AG04449 (cell line): ENCODE measurements around the gene TNPO1.

Source experiments
- CTCF ChIA-PET: fragments of 350-600 bp; formaldehyde crosslinking; extraction: SDS; loops from one replicate; lab custom pipeline; 2021; ENCODE audit warnings: antibody characterized with exemption; lab: Yijun Ruan, JAX
- POLR2A ChIA-PET: fragments of 400-600, 350-600 bp; formaldehyde crosslinking; extraction: SDS; loops from one replicate; lab custom pipeline; 2020; ENCODE audit warnings: antibody characterized with exemption, inconsistent platforms; lab: Yijun Ruan, JAX
- DNase-seq: peaks from one replicate; pipeline ENCODE4 v3.0.0-alpha.2; 2010; ENCODE audit warnings: low read depth, low spot score
- H3K4me3 ChIP-seq: 2 replicates; pipeline ENCODE4 v1.5.1; 2011; ENCODE audit warnings: low read depth, mild to moderate bottlenecking, control low read depth, low read length
- CTCF ChIP-seq: IDR thresholded peaks from one replicate; pipeline ENCODE4 v1.5.1; 2011; ENCODE audit warnings: mild to moderate bottlenecking, moderate library complexity, low read length, control low read depth, inconsistent platforms; ENCODE audit not compliant: insufficient read depth; ENCODE audit errors: missing control alignments

Gene TNPO1

GRCh38 chr5:72840041-72840440, 23.6 kb downstream of the TNPO1 start:
- DNase-seq = no peak
- CTCF ChIA-PET = interaction anchor here (3.4 kb wide), 1 partner anchor 22 kb away, joined by 19 read pairs; no protein-coding TSS in a partner anchor
- no peak for TF ChIP-seq CTCF
- no peak overlapping the region for H3K4me3 ChIP-seq
- POLR2A ChIA-PET = no interaction called here

GRCh38 chr5:72841756-72842535, 25.5 kb downstream of the TNPO1 start:
- no peak for DNase-seq
- CTCF ChIA-PET = interaction anchor here (0.8 to 3.4 kb wide), 4 partner anchors 23 to 1292 kb away, joined by 3 to 19 read pairs (median 4); no protein-coding TSS in a partner anchor
- POLR2A ChIA-PET = interaction anchor here (0.5 kb wide), 1 partner anchor 220 kb away, joined by 3 read pairs; no protein-coding TSS in a partner anchor

GRCh38 chr5:72842816-72843215, 26.4 kb downstream of the TNPO1 start:
- TF ChIP-seq CTCF = no peak
- no peak for DNase-seq
- no peak overlapping the region for H3K4me3 ChIP-seq
- POLR2A ChIA-PET = no interaction called here
- CTCF ChIA-PET = interaction anchor here (0.8 to 3.4 kb wide), 4 partner anchors 24 to 1293 kb away, joined by 3 to 19 read pairs (median 4); no protein-coding TSS in a partner anchor

More at GRCh38 chr5:72841756-72842535, 25.5 kb downstream of the TNPO1 start:
- no peak for TF ChIP-seq CTCF
- H3K4me3 ChIP-seq = no peak overlapping the region

DNA sequence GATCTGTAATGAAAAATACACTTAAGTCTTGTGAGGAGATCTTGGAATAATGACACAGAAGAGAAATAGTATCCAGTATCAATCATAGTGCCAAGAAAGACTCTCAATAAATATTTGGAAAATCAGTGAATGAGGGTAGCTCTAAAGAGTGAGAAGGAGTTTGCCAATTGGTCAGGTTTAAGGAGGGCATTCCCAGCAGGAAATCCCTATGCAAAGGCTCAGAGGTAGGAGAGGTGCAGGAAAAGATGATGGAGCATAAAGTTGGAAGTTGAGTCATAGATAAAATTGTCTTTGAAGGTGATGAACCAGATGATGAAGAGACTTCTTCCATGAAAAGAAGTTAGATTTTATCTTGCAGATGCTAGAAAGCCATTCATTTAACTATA, 27.8 kb downstream of the TNPO1 start:
- H3K4me3 ChIP-seq = no peak overlapping the region
- DNase-seq = no peak
- no peak for TF ChIP-seq CTCF
- CTCF ChIA-PET = interaction anchor here (0.6 to 1.4 kb wide), 3 partner anchors 25 to 233 kb away, joined by 3 to 8 read pairs (median 3); no protein-coding TSS in a partner anchor
- POLR2A ChIA-PET = no interaction called here

DNA sequence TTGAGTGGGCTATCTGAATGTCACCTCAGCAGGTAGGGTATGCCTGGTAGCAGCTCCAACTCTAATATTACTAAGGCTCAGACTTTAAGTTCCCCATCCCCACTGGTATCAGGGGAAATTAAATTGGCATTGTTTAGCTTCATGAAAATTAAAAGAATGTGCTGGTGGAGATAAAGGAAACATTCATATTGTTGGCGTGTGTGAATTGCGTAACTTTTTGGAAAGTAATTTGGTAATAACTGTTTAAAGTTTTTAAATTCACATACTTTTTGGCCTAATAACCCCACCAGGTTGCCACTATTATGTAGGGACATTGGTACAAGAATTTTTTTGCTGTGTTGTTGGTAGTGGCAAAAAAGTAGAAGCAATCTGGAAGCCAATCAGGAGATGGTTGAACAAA, 29.4 kb downstream of the TNPO1 start:
- no peak for DNase-seq
- no peak overlapping the region for H3K4me3 ChIP-seq
- ChIA-PET POLR2A (interaction anchor here (1.0 kb wide), 1 partner anchor 29 kb away, joined by 3 read pairs; no protein-coding TSS in a partner anchor), CTCF (no interaction called here)
- TF ChIP-seq CTCF = no peak

- no peak for DNase-seq
- ChIA-PET POLR2A (interaction anchor here (1.0 kb wide), 1 partner anchor 30 kb away, joined by 3 read pairs; no protein-coding TSS in a partner anchor), CTCF (interaction anchor here (1.8 kb wide), 1 partner anchor 238 kb away, joined by 4 read pairs; no protein-coding TSS in a partner anchor)
- TF ChIP-seq CTCF = no peak
- no peak overlapping the region for H3K4me3 ChIP-seq
Observed at GRCh38 chr5:72846483-72846882, 30.0 kb downstream of the TNPO1 start.
